A549 treated with AZD9567 at 1 μM for 4 hours (cell line): ENCODE data around the gene ENTPD7. TPM values are rescaled to one million over a fixed set of nuclear protein-coding genes. Genes with fewer than 3 reads are reported as not detected.

Source experiments
- total RNA-seq: library from RNA; stranded (reverse); fragments of 200-300 nt; extraction: Qiagen RNA extraction; gene quantifications from 5 replicates; pipeline ENCODE4 v1.2.3, GENCODE V29; 2022; ENCODE audit not compliant: insufficient read depth

Gene ENTPD7
- 7.6 to 10.5 TPM (median 9.5 TPM) in 5 replicates for total RNA-seq

GRCh38 chr10:99659031-99659867 lies at the start of gene ENTPD7:
ENTPD7 (plus strand) TSS chr10:99659509; CDS start chr10:99659957, 448 bp downstream.

GRCh38 chr10:99619851-99620710 lies 39.2 kb upstream of the ENTPD7 start, which contains the start of gene SLC25A28:
SLC25A28 (minus strand) TSS chr10:99620439; CDS start chr10:99620335, 104 bp downstream.

DNA sequence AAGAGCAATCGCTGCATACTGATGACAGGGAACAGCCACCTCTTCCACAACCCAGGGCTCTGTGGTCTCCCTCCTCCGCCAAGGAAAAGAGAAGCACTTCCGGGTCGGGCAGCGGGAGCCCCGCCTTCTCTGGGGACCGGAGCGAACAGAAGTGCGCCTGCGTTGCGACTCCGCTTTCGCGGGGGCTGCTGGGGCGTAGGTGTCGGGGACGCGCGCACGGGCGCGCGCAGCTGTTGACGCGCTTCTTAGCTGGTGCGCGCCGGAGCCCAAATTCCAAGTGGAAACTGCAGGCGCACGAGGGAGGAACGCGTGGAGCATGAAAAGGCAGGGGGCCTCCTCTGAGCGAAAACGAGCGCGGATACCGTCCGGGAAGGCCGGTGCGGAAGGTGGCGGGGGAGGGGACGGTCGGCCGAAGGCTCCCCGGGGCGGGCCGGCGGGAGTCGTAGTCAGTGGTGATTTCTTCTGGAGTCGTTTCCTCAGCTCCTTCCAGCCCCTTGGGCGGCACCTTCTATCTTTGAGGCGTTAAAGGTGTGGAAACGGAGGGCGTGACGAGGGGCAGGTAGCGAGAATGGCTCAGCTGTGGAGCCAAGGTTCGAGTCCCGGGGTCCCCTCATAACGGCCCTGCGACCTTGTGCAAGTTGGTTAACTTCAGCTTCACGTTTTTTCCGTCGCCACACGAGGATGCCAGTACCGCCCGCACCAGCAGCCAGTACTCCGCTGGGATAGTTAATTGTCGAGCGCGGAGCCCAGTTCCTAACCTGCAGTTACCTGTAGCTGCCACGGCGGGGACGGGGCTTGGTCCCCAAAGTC lies 72.9 kb downstream of the ENTPD7 start, which contains the start of the genes COX15 and CUTC:
Gene COX15, minus strand, starts transcription at position 95 of the 810 bp plus-strand sequence. Its CDS starts 78 bp downstream, at position 17.
Gene CUTC, plus strand, starts transcription at position 202 of the 810 bp plus-strand sequence. Its CDS starts 115 bp downstream, at position 317.

Other genes starting within 250 kb of the ENTPD7 start
- gene GOT1, start 228.9 kb upstream of the ENTPD7 start, total RNA-seq: 36.0 to 44.7 TPM (median 38.0 TPM) in 5 replicates
- gene NKX2-3, start 126.6 kb upstream of the ENTPD7 start, total RNA-seq: 0.03 to 0.08 TPM in 2 of 5 replicates, not detected in the others
- gene SLC25A28, start 39.1 kb upstream of the ENTPD7 start, total RNA-seq: 24.8 to 33.6 TPM (median 29.1 TPM) in 5 replicates
- 23.9 to 31.7 TPM (median 28.4 TPM) in 5 replicates for gene COX15, start 72.6 kb downstream of the ENTPD7 start, total RNA-seq
- gene CUTC, start 72.7 kb downstream of the ENTPD7 start, total RNA-seq: 30.0 to 36.9 TPM (median 31.2 TPM) in 5 replicates
- 101 to 121 TPM (median 103 TPM) in 5 replicates for gene ABCC2, start 123.1 kb downstream of the ENTPD7 start, total RNA-seq